ENCODE results near the gene SCARB1.

DNA sequence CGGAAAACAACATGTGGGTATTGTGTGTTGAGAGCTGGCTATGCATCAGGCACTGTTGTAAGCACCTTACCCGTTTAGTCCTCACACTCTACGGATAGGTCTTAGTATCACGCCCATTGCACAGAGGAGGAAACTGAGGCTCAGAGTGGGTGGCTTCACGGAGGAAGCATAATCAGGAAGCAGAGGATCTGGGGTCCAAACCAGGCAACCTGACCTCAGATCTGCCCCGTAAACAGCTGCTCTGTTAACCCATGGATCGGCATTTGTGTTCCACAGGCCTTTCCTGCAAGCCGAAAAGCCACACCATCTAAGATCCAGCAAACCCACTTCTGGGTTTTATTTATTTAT lies 107.9 kb downstream of the SCARB1 start:
- TF ChIP-seq, protein P1, sequence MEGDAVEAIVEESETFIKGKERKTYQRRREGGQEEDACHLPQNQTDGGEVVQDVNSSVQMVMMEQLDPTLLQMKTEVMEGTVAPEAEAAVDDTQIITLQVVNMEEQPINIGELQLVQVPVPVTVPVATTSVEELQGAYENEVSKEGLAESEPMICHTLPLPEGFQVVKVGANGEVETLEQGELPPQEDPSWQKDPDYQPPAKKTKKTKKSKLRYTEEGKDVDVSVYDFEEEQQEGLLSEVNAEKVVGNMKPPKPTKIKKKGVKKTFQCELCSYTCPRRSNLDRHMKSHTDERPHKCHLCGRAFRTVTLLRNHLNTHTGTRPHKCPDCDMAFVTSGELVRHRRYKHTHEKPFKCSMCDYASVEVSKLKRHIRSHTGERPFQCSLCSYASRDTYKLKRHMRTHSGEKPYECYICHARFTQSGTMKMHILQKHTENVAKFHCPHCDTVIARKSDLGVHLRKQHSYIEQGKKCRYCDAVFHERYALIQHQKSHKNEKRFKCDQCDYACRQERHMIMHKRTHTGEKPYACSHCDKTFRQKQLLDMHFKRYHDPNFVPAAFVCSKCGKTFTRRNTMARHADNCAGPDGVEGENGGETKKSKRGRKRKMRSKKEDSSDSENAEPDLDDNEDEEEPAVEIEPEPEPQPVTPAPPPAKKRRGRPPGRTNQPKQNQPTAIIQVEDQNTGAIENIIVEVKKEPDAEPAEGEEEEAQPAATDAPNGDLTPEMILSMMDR (IDR thresholded peaks at IDR 0.05; ENCODE audit: low read length), result no peak
- TF ChIP-seq EZH2phosphoT487 (IDR thresholded peaks at IDR 0.05; ENCODE audit: low read length), result no peak
